ENCODE results near the gene FNDC3A. TPM values are rescaled to one million over a fixed set of nuclear protein-coding genes. Genes with fewer than 3 reads are reported as not detected.
A peak's percentile ranks its signal among the peaks of the same experiment; 100 is the strongest.

Gene FNDC3A
- total and polyA plus RNA-seq, 2 experiments from 2014 or later, result 19.5 to 50.4 TPM

DNA sequence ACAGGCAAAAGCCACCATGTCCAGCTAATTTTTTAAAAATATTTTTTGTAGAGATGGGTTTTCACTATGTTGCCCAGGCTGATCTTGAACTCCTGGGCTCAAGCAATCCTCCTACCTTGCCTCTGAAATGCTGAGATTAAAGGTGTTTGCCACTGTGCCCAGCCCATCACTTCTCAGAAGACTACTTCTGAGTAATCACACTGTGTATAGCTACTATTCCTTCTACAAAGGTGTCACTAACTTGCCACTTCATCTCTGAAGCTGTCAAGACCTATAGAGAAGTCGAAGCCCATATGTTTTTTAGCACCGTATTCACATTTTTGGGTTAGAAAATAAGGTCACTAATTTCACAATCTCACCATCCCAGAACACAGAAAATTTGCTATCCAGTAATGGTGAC is 36.0 kb upstream of the FNDC3A start:
- Histone ChIP-seq H3K4me3 (no peak overlapping the region), H3K4me1 (ENCODE audit: insufficient read depth) (peaks cover 4% of the 10 kb centered on the region; the same call in 1 of the 2 replicates), H3K4me2 (ENCODE audit: unreplicated experiment) (no peak overlapping the region), H3F3A (ENCODE audit: insufficient read depth) (no peaks in the 10 kb centered on the region), H3K36me3 (ENCODE audit: low read depth) (no peaks in the 10 kb centered on the region), H3K9ac (no peak overlapping the region), H3K9me3 (ENCODE audit: low read depth) (no peaks in the 10 kb centered on the region), H3K79me2 (ENCODE audit: insufficient read depth) (no peaks in the 10 kb centered on the region), H3K9me2 (ENCODE audit: insufficient read depth) (no peaks in the 10 kb centered on the region), H4K20me1 (ENCODE audit: insufficient read depth) (no peaks in the 10 kb centered on the region), H3K27me3 (replicated peaks; ENCODE audit: insufficient read depth) (no peaks in the 10 kb centered on the region), H3K27ac (no peak overlapping the region), H2AFZ (no peak overlapping the region)
- in situ Hi-C loops (cut with MboI), result no loop called here
- DNase-seq, result no peak
- TF ChIP-seq EZH2phosphoT487 (IDR thresholded peaks at IDR 0.05; ENCODE audit: insufficient read depth, low read depth) (no peak), EZH2 (IDR thresholded peaks at IDR 0.05; ENCODE audit: insufficient read depth, poor library complexity, severe bottlenecking) (no peak)
- 56 to 70% methylated on average over 2 of the region's 2 CpGs for WGBS, 2 experiments (ENCODE audit: low coverage in 1 of 2, low lambda C conversion rate in 2 of 2, missing lambda C conversion rate in 2 of 2)

DNA sequence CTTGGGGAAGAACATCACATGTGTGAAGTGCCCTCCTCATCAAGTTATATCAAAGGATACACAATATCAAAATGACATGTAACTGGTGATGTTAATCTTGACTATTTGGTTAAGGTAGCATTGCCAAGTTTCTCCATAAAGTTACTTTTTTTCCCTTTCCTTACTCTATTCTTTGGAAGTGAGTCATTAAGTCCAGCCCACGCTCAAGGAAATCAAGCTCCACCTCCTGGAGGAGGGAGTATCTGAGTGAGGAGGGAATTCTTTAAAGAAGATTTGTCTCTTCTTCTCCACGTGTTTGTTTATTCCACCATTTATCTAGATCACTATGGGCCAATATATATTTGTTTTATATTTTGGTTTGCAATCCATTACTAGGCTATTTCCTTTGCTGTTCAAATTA is 33.6 kb upstream of the FNDC3A start:
- Histone ChIP-seq H2AFZ (no peak overlapping the region), H4K20me1 (ENCODE audit: insufficient read depth) (no peaks in the 10 kb centered on the region), H3K4me1 (ENCODE audit: insufficient read depth) (peaks cover 4% of the 10 kb centered on the region; the same call in 1 of the 2 replicates), H3K36me3 (ENCODE audit: low read depth) (no peaks in the 10 kb centered on the region), H3K79me2 (ENCODE audit: insufficient read depth) (no peaks in the 10 kb centered on the region), H3F3A (ENCODE audit: insufficient read depth) (no peaks in the 10 kb centered on the region), H3K27ac (no peak overlapping the region), H3K4me2 (ENCODE audit: unreplicated experiment) (no peak overlapping the region), H3K9ac (no peak overlapping the region), H3K27me3 (replicated peaks; ENCODE audit: insufficient read depth) (no peaks in the 10 kb centered on the region), H3K9me2 (ENCODE audit: insufficient read depth) (no peaks in the 10 kb centered on the region), H3K4me3 (no peak overlapping the region), H3K9me3 (ENCODE audit: low read depth) (no peaks in the 10 kb centered on the region)
- TF ChIP-seq EZH2 (IDR thresholded peaks at IDR 0.05; ENCODE audit: insufficient read depth, poor library complexity, severe bottlenecking), result no peak
- no peak for TF ChIP-seq EZH2phosphoT487 (IDR thresholded peaks at IDR 0.05; ENCODE audit: insufficient read depth, low read depth)
- in situ Hi-C loops (cut with MboI), result no loop called here
- peak; percentile 77 for DNase-seq
- WGBS, 2 experiments (ENCODE audit: low coverage in 1 of 2, low lambda C conversion rate in 2 of 2, missing lambda C conversion rate in 2 of 2), result 25 to 34% methylated on average over 2 of the region's 2 CpGs

DNA sequence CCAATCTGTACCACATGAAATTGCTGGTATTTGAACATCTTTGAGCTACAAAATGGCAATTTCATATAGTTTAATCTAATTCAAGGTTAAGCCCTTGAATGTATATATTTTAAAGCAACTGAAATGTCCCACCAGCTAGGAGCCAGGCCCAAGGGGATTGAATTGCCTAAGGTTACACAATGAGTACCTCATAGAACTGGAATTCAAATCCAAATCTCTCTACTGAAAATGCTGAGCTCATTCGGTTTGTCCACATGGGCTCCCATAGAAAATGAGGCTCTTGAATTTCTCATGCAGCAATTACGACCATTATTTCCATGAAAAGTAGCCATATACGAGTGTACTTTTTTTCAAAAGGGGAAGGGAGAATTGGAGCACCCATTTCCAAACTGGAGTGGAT is 31.5 kb upstream of the FNDC3A start:
- 70 to 71% methylated on average over 3 of the region's 3 CpGs for WGBS, 2 experiments (ENCODE audit: low coverage in 1 of 2, low lambda C conversion rate in 2 of 2, missing lambda C conversion rate in 2 of 2)
- Histone ChIP-seq H3F3A (ENCODE audit: insufficient read depth) (no peaks in the 10 kb centered on the region), H3K9ac (no peak overlapping the region), H3K36me3 (ENCODE audit: low read depth) (no peaks in the 10 kb centered on the region), H3K4me3 (no peak overlapping the region), H2AFZ (no peak overlapping the region), H3K4me2 (ENCODE audit: unreplicated experiment) (no peak overlapping the region), H3K79me2 (ENCODE audit: insufficient read depth) (no peaks in the 10 kb centered on the region), H4K20me1 (ENCODE audit: insufficient read depth) (no peaks in the 10 kb centered on the region), H3K9me3 (ENCODE audit: low read depth) (no peaks in the 10 kb centered on the region), H3K4me1 (ENCODE audit: insufficient read depth) (peaks cover 4% of the 10 kb centered on the region; the same call in 1 of the 2 replicates), H3K9me2 (ENCODE audit: insufficient read depth) (no peaks in the 10 kb centered on the region), H3K27ac (no peak overlapping the region), H3K27me3 (replicated peaks; ENCODE audit: insufficient read depth) (no peaks in the 10 kb centered on the region)
- TF ChIP-seq EZH2 (IDR thresholded peaks at IDR 0.05; ENCODE audit: insufficient read depth, poor library complexity, severe bottlenecking) (no peak), EZH2phosphoT487 (IDR thresholded peaks at IDR 0.05; ENCODE audit: insufficient read depth, low read depth) (no peak)
- in situ Hi-C loops (cut with MboI), result no loop called here
- peak; percentile 14 for DNase-seq

DNA sequence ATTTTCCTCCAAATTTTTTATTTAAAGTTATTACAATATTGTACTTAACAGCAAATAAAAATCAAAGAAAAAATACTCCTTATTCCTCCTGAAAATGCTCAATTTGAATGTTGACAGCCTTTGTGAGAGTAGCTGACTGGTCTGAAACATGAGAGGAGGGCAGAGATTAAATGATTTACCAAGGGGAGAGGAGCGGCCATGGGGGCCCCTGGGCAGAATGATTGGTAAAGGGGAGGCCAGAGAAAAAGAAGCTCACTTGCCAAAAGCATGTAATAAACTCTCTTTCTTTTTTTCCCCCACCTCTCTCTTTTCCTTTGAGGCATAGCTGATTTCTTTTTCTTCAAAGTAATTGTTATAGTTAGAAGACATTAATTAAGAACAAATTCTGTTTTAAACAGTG is 30.1 kb upstream of the FNDC3A start:
- DNase-seq, result no peak
- in situ Hi-C loops (cut with MboI), result no loop called here

DNA sequence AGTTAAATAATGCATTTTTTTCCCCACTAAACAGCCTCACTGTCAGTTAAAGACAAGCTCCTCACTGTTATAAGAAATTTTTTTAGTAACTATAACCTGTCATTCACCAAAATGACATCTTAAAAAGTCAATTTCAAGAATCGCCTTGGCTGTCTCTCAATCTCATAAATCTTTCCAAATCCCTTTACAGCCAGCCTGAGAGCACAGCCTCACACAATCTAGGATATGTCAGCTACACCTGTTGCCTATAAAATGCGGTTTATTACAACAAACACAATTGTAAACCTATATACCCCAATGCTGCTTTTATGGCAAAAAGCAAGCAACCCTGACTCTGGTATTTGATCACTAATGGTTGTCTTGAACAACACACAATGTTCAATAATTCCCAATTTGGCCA is 29.5 kb upstream of the FNDC3A start:
- WGBS, 2 experiments (ENCODE audit: low coverage in 1 of 2, low lambda C conversion rate in 2 of 2, missing lambda C conversion rate in 2 of 2), result 64 to 71% methylated on average over 2 of the region's 2 CpGs
- TF ChIP-seq EZH2phosphoT487 (IDR thresholded peaks at IDR 0.05; ENCODE audit: insufficient read depth, low read depth), result no peak
- TF ChIP-seq EZH2 (IDR thresholded peaks at IDR 0.05; ENCODE audit: insufficient read depth, poor library complexity, severe bottlenecking), result no peak
- in situ Hi-C loops (cut with MboI), result no loop called here
- peaks cover 15% of the 10 kb centered on the region; the same call in 1 of the 2 replicates for H3K4me1 ChIP-seq (ENCODE audit: insufficient read depth)
- no peak overlapping the region for H2AFZ ChIP-seq
- H3K27ac ChIP-seq, result no peak overlapping the region
- no peaks in the 10 kb centered on the region for H3K36me3 ChIP-seq (ENCODE audit: low read depth)
- H3K79me2 ChIP-seq (ENCODE audit: insufficient read depth), result no peaks in the 10 kb centered on the region
- H3K9me3 ChIP-seq (ENCODE audit: low read depth), result no peaks in the 10 kb centered on the region
- H3K9me2 ChIP-seq (ENCODE audit: insufficient read depth), result no peaks in the 10 kb centered on the region
- no peak overlapping the region for H3K4me3 ChIP-seq
- no peak overlapping the region for H3K4me2 ChIP-seq (ENCODE audit: unreplicated experiment)
- no peaks in the 10 kb centered on the region for H3F3A ChIP-seq (ENCODE audit: insufficient read depth)
- no peak overlapping the region for H3K9ac ChIP-seq
- no peaks in the 10 kb centered on the region for H4K20me1 ChIP-seq (ENCODE audit: insufficient read depth)
- DNase-seq, result no peak
- H3K27me3 ChIP-seq (replicated peaks; ENCODE audit: insufficient read depth), result no peaks in the 10 kb centered on the region

More for the DNA sequence above, 30.1 kb upstream of the FNDC3A start:
- Histone ChIP-seq H3K36me3 (ENCODE audit: low read depth) (no peaks in the 10 kb centered on the region), H3K79me2 (ENCODE audit: insufficient read depth) (no peaks in the 10 kb centered on the region), H3F3A (ENCODE audit: insufficient read depth) (no peaks in the 10 kb centered on the region), H4K20me1 (ENCODE audit: insufficient read depth) (no peaks in the 10 kb centered on the region), H3K9ac (no peak overlapping the region), H2AFZ (no peak overlapping the region), H3K27me3 (replicated peaks; ENCODE audit: insufficient read depth) (no peaks in the 10 kb centered on the region), H3K4me1 (ENCODE audit: insufficient read depth) (peaks cover 13% of the 10 kb centered on the region; the same call in 1 of the 2 replicates), H3K4me2 (ENCODE audit: unreplicated experiment) (no peak overlapping the region), H3K9me2 (ENCODE audit: insufficient read depth) (no peaks in the 10 kb centered on the region), H3K9me3 (ENCODE audit: low read depth) (no peaks in the 10 kb centered on the region), H3K4me3 (no peak overlapping the region), H3K27ac (no peak overlapping the region)
- WGBS, 2 experiments (ENCODE audit: low coverage in 1 of 2, low lambda C conversion rate in 2 of 2, missing lambda C conversion rate in 2 of 2), result 84 to 90% methylated on average over 1 of the region's 1 CpG
- TF ChIP-seq EZH2 (IDR thresholded peaks at IDR 0.05; ENCODE audit: insufficient read depth, poor library complexity, severe bottlenecking) (no peak), EZH2phosphoT487 (IDR thresholded peaks at IDR 0.05; ENCODE audit: insufficient read depth, low read depth) (no peak)
